HG03025 (cell line): ENCODE results near the gene ZHX3.

Source experiments
- ATAC-seq: cut with Tn5 transposase; IDR thresholded peaks from one replicate; pipeline ENCODE4 v1.9.1; 2021; ENCODE audit warnings: mild to moderate bottlenecking, moderate library complexity; ENCODE audit not compliant: unreplicated experiment, low FRiP score

The ZHX3 gene

GRCh38 chr20:41232973-41233926 is 84.3 kb downstream of the ZHX3 start:
- ATAC-seq, result no peak

GRCh38 chr20:41231136-41231535 is 86.4 kb downstream of the ZHX3 start:
- ATAC-seq, result no peak

- ATAC-seq, result no peak
Observed at GRCh38 chr20:41230136-41230535, 87.4 kb downstream of the ZHX3 start.

GRCh38 chr20:41229259-41229658 is 88.3 kb downstream of the ZHX3 start:
- no peak for ATAC-seq

- no peak for ATAC-seq
Observed at GRCh38 chr20:41228858-41229257, 88.7 kb downstream of the ZHX3 start.

GRCh38 chr20:41226426-41226825 is 91.1 kb downstream of the ZHX3 start:
- ATAC-seq, result no peak

- no peak for ATAC-seq
Observed at GRCh38 chr20:41225091-41225490, 92.4 kb downstream of the ZHX3 start.

- no peak for ATAC-seq
Observed at GRCh38 chr20:41224281-41224680, 93.2 kb downstream of the ZHX3 start.

- ATAC-seq, result no peak
Observed at GRCh38 chr20:41223112-41223511, 94.4 kb downstream of the ZHX3 start.

GRCh38 chr20:41222703-41223102 is 94.8 kb downstream of the ZHX3 start:
- no peak for ATAC-seq

- no peak for ATAC-seq
Observed at GRCh38 chr20:41222296-41222695, 95.2 kb downstream of the ZHX3 start.

- ATAC-seq, result no peak
Observed at GRCh38 chr20:41221614-41222218, 95.8 kb downstream of the ZHX3 start.

- ATAC-seq, result no peak
Observed at GRCh38 chr20:41219824-41220223, 97.7 kb downstream of the ZHX3 start.

- ATAC-seq, result no peak
Observed at GRCh38 chr20:41218466-41218865, 99.1 kb downstream of the ZHX3 start.

- ATAC-seq, result no peak
Observed at GRCh38 chr20:41217422-41217821, 100.1 kb downstream of the ZHX3 start.

- no peak for ATAC-seq
Observed at GRCh38 chr20:41214666-41215065, 102.9 kb downstream of the ZHX3 start.

GRCh38 chr20:41214202-41214601 is 103.3 kb downstream of the ZHX3 start:
- ATAC-seq, result no peak

GRCh38 chr20:41213150-41213820 is 104.2 kb downstream of the ZHX3 start:
- ATAC-seq, result no peak

GRCh38 chr20:41205313-41205712 is 112.2 kb downstream of the ZHX3 start:
- ATAC-seq, result no peak

GRCh38 chr20:41204304-41205265 is 112.9 kb downstream of the ZHX3 start:
- ATAC-seq, result no peak
